Head of caudate nucleus (tissue), 42 donors: ENCODE results near the gene RBM34.

ENCODE experiments used
- DNase-seq, 42 donors: peaks; one replicate each; pipeline versions ENCODE4 v3.0.0 to v3.0.0-alpha.2; 2020 to 2021; ENCODE audit warnings: mixed read lengths in 7 of 42
- intact Hi-C: fragments of 100-400 bp; cut with DNase I; formaldehyde crosslinking; loops from one replicate; pipeline ENCODE4 v1.15.0; 2022

The RBM34 gene

GRCh38 chr1:235127203-235127602 lies 33.8 kb downstream of the RBM34 start:
- intact Hi-C loops: no loop called here

GRCh38 chr1:235124665-235125064 lies 36.4 kb downstream of the RBM34 start:
- no peak for DNase-seq
- intact Hi-C loops: no loop called here

More at GRCh38 chr1:235127203-235127602, 33.8 kb downstream of the RBM34 start:
- DNase-seq: no peak

GRCh38 chr1:235124111-235124510 lies 36.9 kb downstream of the RBM34 start:
- intact Hi-C loops: no loop called here
- no peak for DNase-seq

- intact Hi-C loops: no loop called here
- DNase-seq: no peak
These were observed 38.7 kb downstream of the RBM34 start for GRCh38 chr1:235122348-235122747.

GRCh38 chr1:235113183-235113917 lies 47.7 kb downstream of the RBM34 start:
- intact Hi-C loops: no loop called here
- peak in 2 of 42 donors; percentile 17 to 22 for DNase-seq

- intact Hi-C loops: no loop called here
- peak in 2 of 42 donors; percentile 8 to 28 for DNase-seq
These were observed 48.5 kb downstream of the RBM34 start for GRCh38 chr1:235112297-235113182.

- DNase-seq: peak in 1 of 42 donors; percentile 18
- intact Hi-C loops: no loop called here
These were observed 49.9 kb downstream of the RBM34 start for GRCh38 chr1:235111107-235111506.

GRCh38 chr1:235108876-235109275 lies 52.2 kb downstream of the RBM34 start:
- DNase-seq: peak in 3 of 42 donors; percentile 7 to 33 (median 33)
- intact Hi-C loops: no loop called here

GRCh38 chr1:235108185-235108593 lies 52.9 kb downstream of the RBM34 start:
- peak in 4 of 42 donors; percentile 6 to 35 (median 23) for DNase-seq
- intact Hi-C loops: no loop called here

GRCh38 chr1:235107368-235108184 lies 53.5 kb downstream of the RBM34 start:
- intact Hi-C loops: no loop called here
- DNase-seq: peak in 3 of 42 donors; percentile 9 to 32 (median 31)

- intact Hi-C loops: no loop called here
- peak in 2 of 42 donors; percentile 3 to 11 for DNase-seq
These were observed 54.6 kb downstream of the RBM34 start for GRCh38 chr1:235106457-235106856.

- intact Hi-C loops: no loop called here
- DNase-seq: peak in 2 of 42 donors; percentile 5 to 33
These were observed 55.7 kb downstream of the RBM34 start for GRCh38 chr1:235105051-235106043.

- DNase-seq: peak in 33 of 42 donors; percentile 17 to 83 (median 52)
- intact Hi-C loops: no loop called here
These were observed 58.0 kb downstream of the RBM34 start for GRCh38 chr1:235102993-235103411.

- intact Hi-C loops: no loop called here
These were observed 58.8 kb downstream of the RBM34 start for GRCh38 chr1:235102259-235102582.

GRCh38 chr1:235101558-235102258 lies 59.3 kb downstream of the RBM34 start:
- intact Hi-C loops: no loop called here
- peak in 1 of 42 donors; percentile 13 for DNase-seq

More at GRCh38 chr1:235102259-235102582, 58.8 kb downstream of the RBM34 start:
- no peak for DNase-seq

- intact Hi-C loops: no loop called here
- peak in 1 of 42 donors; percentile 40 for DNase-seq
These were observed 60.8 kb downstream of the RBM34 start for GRCh38 chr1:235100194-235100772.

GRCh38 chr1:235098991-235099390 lies 62.1 kb downstream of the RBM34 start:
- peak in 1 of 42 donors; percentile 34 for DNase-seq
- intact Hi-C loops: loop anchor here (10.0 kb wide), 1 partner anchor 316 kb away; no protein-coding TSS in a partner anchor
